Stomach smooth muscle (tissue), 2 donors: Measurements from ENCODE around the gene C9orf50.

Source experiments
- H3K27ac ChIP-seq: one replicate; pipeline ENCODE4 v1.7.0; 2013; ENCODE audit warnings: mild to moderate bottlenecking, low read length, inconsistent platforms
- H3K27me3 ChIP-seq, 2 donors: one replicate each; pipeline ENCODE4 v1.7.0; 2013; ENCODE audit warnings: low read length in 2 of 2; ENCODE audit not compliant: insufficient read depth in 2 of 2, control insufficient read depth in 1 of 2
- H3K36me3 ChIP-seq, 2 donors: one replicate each; pipeline ENCODE4 v1.7.0; 2013; ENCODE audit warnings: low read length in 2 of 2; ENCODE audit not compliant: control insufficient read depth in 2 of 2, insufficient read depth in 2 of 2
- H3K4me1 ChIP-seq: one replicate; pipeline ENCODE4 v1.7.0; 2013; ENCODE audit warnings: low read length; ENCODE audit not compliant: control insufficient read depth, insufficient read depth
- H3K4me3 ChIP-seq, 2 donors: one replicate each; pipeline ENCODE4 v1.7.0; 2013; ENCODE audit warnings: low read length in 2 of 2
- H3K9ac ChIP-seq, 2 donors: one replicate each; pipeline ENCODE4 v1.7.0; 2013; ENCODE audit warnings: low read length in 2 of 2, mild to moderate bottlenecking in 1 of 2
- H3K9me3 ChIP-seq, 2 donors: one replicate each; pipeline ENCODE4 v1.7.0; 2013; ENCODE audit warnings: low read length in 2 of 2; ENCODE audit not compliant: control insufficient read depth in 2 of 2
- donor health status: healthy.
- donor health status: Pancreatic carcinoma.

Gene C9orf50

DNA sequence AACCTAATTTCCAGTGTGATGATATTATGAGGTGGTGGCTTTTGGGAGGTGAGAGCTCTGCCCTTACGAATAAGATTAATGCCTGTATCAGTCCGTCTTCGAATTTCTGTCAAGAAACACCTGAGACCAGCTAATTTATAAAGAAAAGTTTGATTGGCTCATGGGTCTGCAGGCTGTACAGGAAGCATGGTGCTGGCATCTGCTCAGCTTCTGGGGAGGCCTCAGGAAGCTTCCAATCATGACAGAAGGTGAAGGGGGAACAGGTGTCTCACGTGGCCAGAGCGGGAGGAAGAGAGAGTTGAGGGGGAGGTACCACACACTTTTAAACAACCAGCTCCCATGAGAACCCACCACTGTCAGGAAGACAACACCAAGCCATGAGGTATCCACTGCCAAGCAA is 46.9 kb downstream of the C9orf50 start:
- no peak overlapping the region for H3K9ac ChIP-seq
- no peaks in the 10 kb centered on the region for H3K36me3 ChIP-seq
- H3K27ac ChIP-seq: no peak overlapping the region
- no peaks in the 10 kb centered on the region for H3K27me3 ChIP-seq
- H3K4me3 ChIP-seq: no peak overlapping the region
- peaks cover 22% of the 10 kb centered on the region for H3K4me1 ChIP-seq
- H3K9me3 ChIP-seq: no peaks in the 10 kb centered on the region

GRCh38 chr9:129572517-129572916 is 48.4 kb downstream of the C9orf50 start:
- H3K9me3 ChIP-seq: no peaks in the 10 kb centered on the region
- H3K4me3 ChIP-seq: no peak overlapping the region
- no peak overlapping the region for H3K27ac ChIP-seq
- H3K9ac ChIP-seq: no peak overlapping the region
- no peaks in the 10 kb centered on the region for H3K27me3 ChIP-seq
- peaks cover 31% of the 10 kb centered on the region for H3K4me1 ChIP-seq
- H3K36me3 ChIP-seq: no peaks in the 10 kb centered on the region

- Histone ChIP-seq H3K36me3 (no peaks in the 10 kb centered on the region), H3K27me3 (no peaks in the 10 kb centered on the region), H3K9me3 (no peaks in the 10 kb centered on the region), H3K27ac (no peak overlapping the region), H3K4me3 (no peak overlapping the region), H3K9ac (no peak overlapping the region), H3K4me1 (peaks cover 31% of the 10 kb centered on the region)
These were observed 48.9 kb downstream of the C9orf50 start for GRCh38 chr9:129572052-129572425.

DNA sequence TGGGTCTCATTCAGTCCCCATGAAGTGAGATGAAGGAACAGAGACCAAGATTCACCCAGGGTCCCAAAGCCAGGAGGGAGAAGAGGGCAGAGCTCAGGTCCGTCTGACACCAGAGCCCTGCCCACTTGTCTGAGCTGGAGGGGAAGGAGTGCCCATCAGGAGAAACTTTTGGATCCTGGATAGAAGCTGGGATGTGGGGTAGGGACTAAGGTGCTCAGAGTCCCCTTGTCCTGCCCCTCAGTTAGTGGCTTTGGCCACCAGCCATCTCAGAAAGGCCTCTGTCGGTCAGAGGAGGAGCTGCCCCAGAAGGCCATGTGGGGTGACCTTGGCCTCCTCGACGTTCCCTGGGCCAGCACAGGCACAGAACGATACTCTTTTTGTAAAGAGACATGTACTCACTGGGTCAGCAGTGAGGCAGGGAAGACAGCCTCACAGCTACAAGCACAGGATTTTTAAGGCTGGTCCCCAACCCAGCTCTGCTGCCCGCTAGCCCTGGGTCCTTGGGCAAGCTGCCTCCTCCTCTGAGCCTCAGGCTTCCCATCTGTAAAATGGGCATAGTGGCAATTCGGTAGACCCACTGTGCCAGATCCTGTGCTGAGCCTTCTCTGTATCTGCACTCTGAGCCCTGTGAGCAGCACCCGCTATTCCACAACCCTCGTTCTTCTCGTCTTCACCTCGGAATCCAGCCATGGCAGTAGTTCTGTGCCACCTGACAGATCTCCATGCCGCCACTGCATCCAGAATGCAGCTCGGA is 49.4 kb downstream of the C9orf50 start:
- Histone ChIP-seq H3K4me1 (peaks cover 31% of the 10 kb centered on the region), H3K4me3 (no peak overlapping the region), H3K27me3 (no peaks in the 10 kb centered on the region), H3K9ac (peak overlapping the region in 1 of 2 donors; percentile 59), H3K27ac (peak overlapping the region; percentile 74), H3K9me3 (no peaks in the 10 kb centered on the region), H3K36me3 (no peaks in the 10 kb centered on the region)

GRCh38 chr9:129570450-129571297 is 50.2 kb downstream of the C9orf50 start:
- Histone ChIP-seq H3K9ac (peak overlapping the region in 1 of 2 donors; percentile 59), H3K36me3 (no peaks in the 10 kb centered on the region), H3K4me1 (peaks cover 31% of the 10 kb centered on the region), H3K4me3 (peak overlapping the region in 1 of 2 donors; percentile 8), H3K27me3 (no peaks in the 10 kb centered on the region), H3K27ac (peak overlapping the region; percentile 74), H3K9me3 (no peaks in the 10 kb centered on the region)

GRCh38 chr9:129569502-129570449 is 51.1 kb downstream of the C9orf50 start:
- no peaks in the 10 kb centered on the region for H3K27me3 ChIP-seq
- H3K27ac ChIP-seq: peak overlapping the region; percentile 74
- H3K4me1 ChIP-seq: peaks cover 31% of the 10 kb centered on the region
- H3K9ac ChIP-seq: peak overlapping the region in 1 of 2 donors; percentile 58
- no peaks in the 10 kb centered on the region for H3K9me3 ChIP-seq
- peak overlapping the region in 1 of 2 donors; percentile 22 for H3K4me3 ChIP-seq
- H3K36me3 ChIP-seq: no peaks in the 10 kb centered on the region

- Histone ChIP-seq H3K36me3 (no peaks in the 10 kb centered on the region), H3K4me1 (peaks cover 31% of the 10 kb centered on the region), H3K9ac (peak overlapping the region; percentile 42 to 68), H3K27me3 (no peaks in the 10 kb centered on the region), H3K9me3 (no peaks in the 10 kb centered on the region), H3K4me3 (peak overlapping the region; percentile 67 to 75), H3K27ac (peak overlapping the region; percentile 74)
These were observed 52.1 kb downstream of the C9orf50 start for GRCh38 chr9:129568560-129569501.

DNA sequence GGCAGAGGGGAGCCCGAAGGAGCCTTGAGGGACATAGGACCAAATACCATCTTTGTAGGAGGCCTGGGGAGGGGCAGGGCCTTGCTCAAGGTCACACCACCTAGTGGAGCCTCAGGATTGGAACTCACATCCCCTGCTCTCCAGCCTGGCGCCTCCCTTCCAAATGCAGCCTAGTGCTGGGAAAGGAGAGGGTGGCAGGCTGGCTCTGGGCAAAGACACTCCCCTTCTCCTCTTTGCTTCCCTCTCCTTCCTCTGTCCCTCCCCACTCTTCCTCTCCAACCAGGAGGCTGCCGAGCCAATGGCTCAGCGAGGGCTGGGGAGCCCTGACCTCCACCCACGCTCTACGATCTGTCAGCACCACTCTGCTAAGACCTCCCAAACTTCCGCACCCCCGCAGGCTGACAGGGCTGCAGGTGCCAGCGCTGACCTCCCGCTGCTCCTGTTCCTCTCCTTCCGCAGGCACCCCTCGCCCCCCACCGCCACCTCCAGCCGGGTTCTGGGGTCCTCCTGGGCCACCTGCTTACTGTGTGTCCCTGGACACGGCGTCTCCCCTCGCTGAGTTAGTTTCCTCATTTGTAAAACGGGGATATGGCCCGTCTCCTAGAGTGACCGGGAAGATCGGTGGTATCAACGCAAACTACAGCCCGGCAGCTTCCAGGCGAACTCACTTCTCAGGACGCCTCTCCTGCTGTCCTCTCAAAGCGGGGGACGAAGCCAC is 52.9 kb downstream of the C9orf50 start:
- Histone ChIP-seq H3K36me3 (no peaks in the 10 kb centered on the region), H3K9me3 (no peaks in the 10 kb centered on the region), H3K4me1 (peaks cover 31% of the 10 kb centered on the region), H3K27me3 (no peaks in the 10 kb centered on the region), H3K4me3 (peak overlapping the region; percentile 67 to 75), H3K27ac (no peak overlapping the region), H3K9ac (peak overlapping the region; percentile 42 to 68)

DNA sequence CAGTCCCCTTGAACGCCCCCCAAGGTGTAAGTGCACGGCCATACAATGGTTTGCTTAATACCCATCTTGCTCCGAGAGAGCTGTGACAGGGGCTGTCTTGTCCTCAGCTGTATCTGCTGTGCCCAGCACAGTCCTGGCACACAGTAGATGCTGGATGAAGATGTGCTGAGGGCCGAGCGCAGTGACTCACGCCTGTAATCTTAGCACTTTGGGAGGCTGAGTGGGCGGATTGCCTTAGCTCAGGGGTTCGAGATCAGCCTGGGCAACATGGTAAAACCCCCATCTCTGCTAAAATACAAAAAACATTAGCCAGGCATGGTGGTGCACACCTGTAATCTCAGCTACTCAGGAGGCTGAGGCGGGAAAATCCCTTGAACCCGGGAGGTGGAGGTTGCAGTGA is 53.6 kb downstream of the C9orf50 start:
- Histone ChIP-seq H3K9me3 (no peaks in the 10 kb centered on the region), H3K36me3 (no peaks in the 10 kb centered on the region), H3K27ac (no peak overlapping the region), H3K27me3 (no peaks in the 10 kb centered on the region), H3K9ac (no peak overlapping the region), H3K4me3 (no peak overlapping the region), H3K4me1 (peaks cover 31% of the 10 kb centered on the region)
